Neural cell (in vitro differentiated cells): ENCODE results near the gene PTPN1. TPM values are rescaled to one million over a fixed set of nuclear protein-coding genes. Genes with fewer than 3 reads are reported as not detected.

Experiments used
- H2AFZ ChIP-seq: fragments of 200-600, 300-800 bp; sonication (generic), shearing (Covaris generic); 2 replicates; pipeline ENCODE4 v1.6.0; 2014; ENCODE audit warnings: low read depth, mild to moderate bottlenecking, antibody characterized with exemption, low read length, moderate library complexity
- H3F3A ChIP-seq: fragments of 200-600 bp; shearing (Covaris generic); 2 replicates; pipeline ENCODE4 v1.6.1; 2016; ENCODE audit warnings: mild to moderate bottlenecking, moderate library complexity, mixed read lengths, antibody characterized with exemption, low read length; ENCODE audit not compliant: insufficient read depth, poor library complexity, severe bottlenecking
- H3K27ac ChIP-seq: fragments of 200-600, 300-800 bp; sonication (generic), shearing (Covaris generic); 2 replicates; pipeline ENCODE4 v1.5.1; 2014; ENCODE audit warnings: mild to moderate bottlenecking, low read length, moderate library complexity
- H3K27me3 ChIP-seq: fragments of 300-800, 200-600 bp; sonication (generic), shearing (Covaris generic); 2 replicates; pipeline ENCODE4 v1.6.0; 2014; ENCODE audit warnings: mild to moderate bottlenecking, low read depth, low read length, moderate library complexity; ENCODE audit not compliant: insufficient read depth
- H3K36me3 ChIP-seq: fragments of 300-800, 200-600 bp; sonication (generic), shearing (Covaris generic); 2 replicates; pipeline ENCODE4 v1.5.1; 2014; ENCODE audit warnings: mild to moderate bottlenecking, antibody characterized with exemption, low read length, moderate library complexity; ENCODE audit not compliant: insufficient read depth
- H3K4me2 ChIP-seq: fragments of 300-800, 200-600 bp; sonication (generic), shearing (Covaris generic); 2 replicates; pipeline ENCODE4 v1.6.0; 2014; ENCODE audit warnings: mild to moderate bottlenecking, low read length
- H3K4me3 ChIP-seq: fragments of 300-800, 200-600 bp; sonication (generic), shearing (Covaris generic); 2 replicates; pipeline ENCODE4 v1.5.1; 2014; ENCODE audit warnings: mild to moderate bottlenecking, low read length, moderate library complexity
- H3K79me2 ChIP-seq: fragments of 200-600 bp; shearing (Covaris generic); replicated peaks from 2 replicates; pipeline ENCODE4 v1.6.0; 2014; ENCODE audit warnings: mild to moderate bottlenecking, low read length, moderate library complexity; ENCODE audit not compliant: insufficient read depth
- H3K9ac ChIP-seq: fragments of 300-800, 200-600 bp; sonication (generic), shearing (Covaris generic); 2 replicates; pipeline ENCODE4 v1.6.1; 2016; ENCODE audit warnings: mild to moderate bottlenecking, low read length, mixed read lengths
- H3K9me2 ChIP-seq: fragments of 200-600 bp; shearing (Covaris generic); 2 replicates; pipeline ENCODE4 v1.6.1; 2016; ENCODE audit warnings: mild to moderate bottlenecking, low read length, mixed read lengths; ENCODE audit not compliant: insufficient read depth
- H3K9me3 ChIP-seq: fragments of 200-600, 300-800 bp; sonication (generic), shearing (Covaris generic); 2 replicates; pipeline ENCODE4 v1.6.1; 2016; ENCODE audit warnings: mild to moderate bottlenecking, mixed run types, low read length, moderate library complexity, mixed read lengths
- H4K20me1 ChIP-seq: fragments of 200-600 bp; shearing (Covaris generic); 2 replicates; pipeline ENCODE4 v1.6.1; 2016; ENCODE audit warnings: mild to moderate bottlenecking, mixed run types; ENCODE audit not compliant: insufficient read depth
- EP300 ChIP-seq: fragments of 450-650 bp; conservative IDR thresholded peaks from 2 replicates; pipeline ENCODE4 v1.6.1; 2014; ENCODE audit warnings: antibody characterized with exemption, mild to moderate bottlenecking, moderate library complexity; ENCODE audit not compliant: poor library complexity, severe bottlenecking
- EZH2 ChIP-seq: fragments of 200-600, 300-800 bp; shearing (Covaris generic), sonication (generic); IDR thresholded peaks from 2 replicates; pipeline ENCODE4 v1.6.1; 2014; ENCODE audit warnings: antibody characterized with exemption, low read length, borderline replicate concordance, mild to moderate bottlenecking; ENCODE audit not compliant: insufficient read depth, poor library complexity, severe bottlenecking
- MXI1 ChIP-seq: fragments of 450-650 bp; conservative IDR thresholded peaks from 2 replicates; pipeline ENCODE4 v1.6.1; 2014; ENCODE audit warnings: antibody characterized with exemption, mild to moderate bottlenecking; ENCODE audit not compliant: poor library complexity, severe bottlenecking
- POLR2AphosphoS5 ChIP-seq: IDR thresholded peaks from 2 replicates; pipeline ENCODE4 v1.6.1; 2012
- RAD21 ChIP-seq: fragments of 450-650 bp; conservative IDR thresholded peaks from 2 replicates; pipeline ENCODE4 v1.6.1; 2014; ENCODE audit warnings: antibody characterized with exemption, mild to moderate bottlenecking, moderate library complexity
- SMC3 ChIP-seq: fragments of 450-650 bp; conservative IDR thresholded peaks from 2 replicates; pipeline ENCODE4 v1.6.1; 2014; ENCODE audit warnings: antibody characterized with exemption, mild to moderate bottlenecking, moderate library complexity; ENCODE audit not compliant: poor library complexity
- TAF1 ChIP-seq: IDR thresholded peaks from 2 replicates; pipeline ENCODE4 v1.6.1; 2012; ENCODE audit warnings: low read depth
- polyA plus RNA-seq: library from polyadenylated mRNA; depleted of rRNA; stranded (reverse); fragments of >200 nt; gene quantifications from 2 replicates; pipeline ENCODE4 v1.2.3, GENCODE V29; 2014
- TF ChIP-seq, protein P1 (sequence below): fragments of 450-650 bp; IDR thresholded peaks from 2 replicates; pipeline ENCODE4 v1.5.1; 2014; ENCODE audit warnings: antibody characterized with exemption, mild to moderate bottlenecking, moderate library complexity; ENCODE audit not compliant: poor library complexity, severe bottlenecking
- TF ChIP-seq, protein P2 (sequence below): IDR thresholded peaks from 2 replicates; pipeline ENCODE4 v1.6.1; 2012; ENCODE audit warnings: borderline replicate concordance

Gene PTPN1
- polyA plus RNA-seq, 1 donor from 2014 or later = 48.1 TPM

DNA sequence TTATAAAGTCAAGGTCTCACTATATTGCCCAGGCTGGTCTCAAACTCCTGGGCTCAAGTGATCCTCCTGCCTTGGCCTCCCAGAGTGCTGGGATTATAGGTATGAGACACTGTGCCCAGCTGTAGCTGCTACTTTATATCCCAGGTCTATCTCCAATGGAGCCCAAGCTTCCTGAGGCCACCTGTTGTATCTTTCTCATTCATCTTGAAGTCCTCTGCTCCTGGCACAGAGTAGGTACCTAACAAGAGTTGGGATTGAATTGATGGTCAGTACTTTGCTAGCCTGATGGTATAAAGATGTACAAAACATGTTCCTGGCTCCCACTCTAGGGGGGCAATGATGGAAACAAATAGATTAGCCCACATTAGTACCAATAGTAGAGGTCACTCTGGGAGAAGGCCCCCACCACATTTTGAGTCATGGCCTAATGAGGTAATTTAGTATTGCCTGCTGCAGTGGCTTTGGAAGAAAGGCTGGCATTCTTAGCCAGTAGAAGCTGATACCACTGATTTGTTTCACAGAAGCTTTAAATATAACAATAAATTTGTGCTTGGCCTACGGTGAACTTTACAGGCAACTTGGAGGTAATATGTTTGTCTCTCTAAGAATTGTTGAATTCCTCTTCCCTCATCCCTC is 5.4 kb downstream of the PTPN1 start:
- H3K9ac ChIP-seq = no peak overlapping the region
- H3K27me3 ChIP-seq = no peaks in the 10 kb centered on the region
- no peak overlapping the region for H3K4me2 ChIP-seq
- H3K79me2 ChIP-seq = peaks cover 98% of the 10 kb centered on the region
- no peaks in the 10 kb centered on the region for H3K9me2 ChIP-seq
- H4K20me1 ChIP-seq = peaks cover 21% of the 10 kb centered on the region
- H3K9me3 ChIP-seq = no peaks in the 10 kb centered on the region
- no peak overlapping the region for H3K4me3 ChIP-seq
- H3F3A ChIP-seq = no peaks in the 10 kb centered on the region
- no peaks in the 10 kb centered on the region for H3K36me3 ChIP-seq
- H2AFZ ChIP-seq = no peak overlapping the region
- TF ChIP-seq, protein P1, sequence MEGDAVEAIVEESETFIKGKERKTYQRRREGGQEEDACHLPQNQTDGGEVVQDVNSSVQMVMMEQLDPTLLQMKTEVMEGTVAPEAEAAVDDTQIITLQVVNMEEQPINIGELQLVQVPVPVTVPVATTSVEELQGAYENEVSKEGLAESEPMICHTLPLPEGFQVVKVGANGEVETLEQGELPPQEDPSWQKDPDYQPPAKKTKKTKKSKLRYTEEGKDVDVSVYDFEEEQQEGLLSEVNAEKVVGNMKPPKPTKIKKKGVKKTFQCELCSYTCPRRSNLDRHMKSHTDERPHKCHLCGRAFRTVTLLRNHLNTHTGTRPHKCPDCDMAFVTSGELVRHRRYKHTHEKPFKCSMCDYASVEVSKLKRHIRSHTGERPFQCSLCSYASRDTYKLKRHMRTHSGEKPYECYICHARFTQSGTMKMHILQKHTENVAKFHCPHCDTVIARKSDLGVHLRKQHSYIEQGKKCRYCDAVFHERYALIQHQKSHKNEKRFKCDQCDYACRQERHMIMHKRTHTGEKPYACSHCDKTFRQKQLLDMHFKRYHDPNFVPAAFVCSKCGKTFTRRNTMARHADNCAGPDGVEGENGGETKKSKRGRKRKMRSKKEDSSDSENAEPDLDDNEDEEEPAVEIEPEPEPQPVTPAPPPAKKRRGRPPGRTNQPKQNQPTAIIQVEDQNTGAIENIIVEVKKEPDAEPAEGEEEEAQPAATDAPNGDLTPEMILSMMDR = no peak
- no peak for TF ChIP-seq RAD21
- no peak for TF ChIP-seq POLR2AphosphoS5
- TF ChIP-seq, protein P2, sequence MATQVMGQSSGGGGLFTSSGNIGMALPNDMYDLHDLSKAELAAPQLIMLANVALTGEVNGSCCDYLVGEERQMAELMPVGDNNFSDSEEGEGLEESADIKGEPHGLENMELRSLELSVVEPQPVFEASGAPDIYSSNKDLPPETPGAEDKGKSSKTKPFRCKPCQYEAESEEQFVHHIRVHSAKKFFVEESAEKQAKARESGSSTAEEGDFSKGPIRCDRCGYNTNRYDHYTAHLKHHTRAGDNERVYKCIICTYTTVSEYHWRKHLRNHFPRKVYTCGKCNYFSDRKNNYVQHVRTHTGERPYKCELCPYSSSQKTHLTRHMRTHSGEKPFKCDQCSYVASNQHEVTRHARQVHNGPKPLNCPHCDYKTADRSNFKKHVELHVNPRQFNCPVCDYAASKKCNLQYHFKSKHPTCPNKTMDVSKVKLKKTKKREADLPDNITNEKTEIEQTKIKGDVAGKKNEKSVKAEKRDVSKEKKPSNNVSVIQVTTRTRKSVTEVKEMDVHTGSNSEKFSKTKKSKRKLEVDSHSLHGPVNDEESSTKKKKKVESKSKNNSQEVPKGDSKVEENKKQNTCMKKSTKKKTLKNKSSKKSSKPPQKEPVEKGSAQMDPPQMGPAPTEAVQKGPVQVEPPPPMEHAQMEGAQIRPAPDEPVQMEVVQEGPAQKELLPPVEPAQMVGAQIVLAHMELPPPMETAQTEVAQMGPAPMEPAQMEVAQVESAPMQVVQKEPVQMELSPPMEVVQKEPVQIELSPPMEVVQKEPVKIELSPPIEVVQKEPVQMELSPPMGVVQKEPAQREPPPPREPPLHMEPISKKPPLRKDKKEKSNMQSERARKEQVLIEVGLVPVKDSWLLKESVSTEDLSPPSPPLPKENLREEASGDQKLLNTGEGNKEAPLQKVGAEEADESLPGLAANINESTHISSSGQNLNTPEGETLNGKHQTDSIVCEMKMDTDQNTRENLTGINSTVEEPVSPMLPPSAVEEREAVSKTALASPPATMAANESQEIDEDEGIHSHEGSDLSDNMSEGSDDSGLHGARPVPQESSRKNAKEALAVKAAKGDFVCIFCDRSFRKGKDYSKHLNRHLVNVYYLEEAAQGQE = no peak
- TF ChIP-seq TAF1 = no peak
- no peak for TF ChIP-seq MXI1
- no peak for TF ChIP-seq SMC3
- no peak for TF ChIP-seq EZH2
- no peak for TF ChIP-seq EP300
- no peak overlapping the region for H3K27ac ChIP-seq

DNA sequence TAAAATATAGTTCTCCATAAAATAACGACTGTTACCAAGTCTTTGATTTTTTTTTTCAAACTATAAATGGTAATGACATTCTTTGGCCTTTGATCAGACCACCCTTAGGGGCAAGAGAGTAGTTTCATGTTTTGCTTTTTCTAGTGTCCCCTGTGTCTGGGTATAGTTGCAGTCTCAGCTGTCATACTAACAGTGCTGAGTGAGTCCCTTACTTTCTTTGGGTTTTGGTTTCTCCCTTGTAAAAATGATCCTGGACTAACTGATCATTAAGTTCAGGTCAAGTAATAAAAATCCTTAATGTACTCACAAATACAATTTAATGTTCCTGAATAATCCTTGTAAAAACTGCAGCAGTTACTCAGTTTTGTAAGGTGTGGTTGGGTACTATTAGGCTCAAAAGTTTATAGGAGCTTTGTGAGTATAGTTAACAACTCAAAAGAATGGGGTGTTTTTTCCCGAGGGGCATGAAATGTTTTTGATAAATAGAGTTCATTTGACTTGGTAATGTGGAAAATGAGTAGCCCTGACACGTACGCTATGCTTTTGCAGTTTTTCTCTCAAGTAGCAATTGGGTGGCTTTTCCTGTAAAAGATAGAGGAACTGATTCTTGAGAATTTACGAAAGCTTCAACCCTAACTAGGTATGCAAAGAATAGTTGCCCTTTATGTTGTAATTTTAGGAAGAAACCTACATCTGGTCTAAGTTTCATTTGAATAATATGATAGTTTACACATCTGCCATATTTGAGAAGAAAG is 6.2 kb downstream of the PTPN1 start:
- Histone ChIP-seq H3K79me2 (peaks cover 99% of the 10 kb centered on the region), H3K27me3 (no peaks in the 10 kb centered on the region), H3K9ac (no peak overlapping the region), H3K36me3 (no peaks in the 10 kb centered on the region), H3F3A (no peaks in the 10 kb centered on the region), H3K9me2 (no peaks in the 10 kb centered on the region), H3K4me2 (no peak overlapping the region), H2AFZ (no peak overlapping the region), H3K4me3 (no peak overlapping the region), H3K27ac (no peak overlapping the region), H4K20me1 (peaks cover 21% of the 10 kb centered on the region), H3K9me3 (no peaks in the 10 kb centered on the region)
- TF ChIP-seq MXI1 (no peak), SMC3 (no peak), RAD21 (no peak), EZH2 (no peak), POLR2AphosphoS5 (no peak), TAF1 (no peak), EP300 (no peak)
- TF ChIP-seq, protein P1 = no peak
- TF ChIP-seq, protein P2 = no peak
